HUES6 (cell line): ENCODE data around the gene IFITM1.
"Not testable (repeated sequence)": the region's sequence is repeated elsewhere in the genome, so short reads cannot be mapped to it uniquely, and the experiment has no call there.

Experiments
- H3K27ac ChIP-seq: 2 replicates; pipeline ENCODE4 v1.7.0; 2013; ENCODE audit warnings: low read depth, mild to moderate bottlenecking, low read length, inconsistent platforms
- H3K27me3 ChIP-seq: 2 replicates; pipeline ENCODE4 v1.6.1; 2013; ENCODE audit warnings: low read length; ENCODE audit not compliant: control insufficient read depth, insufficient read depth
- H3K36me3 ChIP-seq: 2 replicates; pipeline ENCODE4 v1.6.1; 2013; ENCODE audit warnings: low read length; ENCODE audit not compliant: control insufficient read depth, insufficient read depth
- H3K4me1 ChIP-seq: 2 replicates; pipeline ENCODE4 v1.6.1; 2013; ENCODE audit warnings: low read length; ENCODE audit not compliant: control insufficient read depth, insufficient read depth
- H3K4me3 ChIP-seq: 2 replicates; pipeline ENCODE4 v1.5.1; 2013; ENCODE audit warnings: low read depth, low read length
- H3K9ac ChIP-seq: one replicate; pipeline ENCODE4 v1.6.1; 2013; ENCODE audit warnings: mild to moderate bottlenecking, low read length
- H3K9me3 ChIP-seq: 2 replicates; pipeline ENCODE4 v1.6.1; 2013; ENCODE audit warnings: low read depth, low read length; ENCODE audit not compliant: control insufficient read depth, insufficient read depth

Gene IFITM1

GRCh38 chr11:346529-346928 lies 32.7 kb downstream of the IFITM1 start:
- Histone ChIP-seq H3K27ac (no peak overlapping the region), H3K4me3 (no peak overlapping the region), H3K4me1 (peaks cover 27% of the 10 kb centered on the region), H3K36me3 (no peaks in the 10 kb centered on the region), H3K9ac (no peak overlapping the region), H3K9me3 (peaks cover 4% of the 10 kb centered on the region; the same call in 1 of the 2 replicates), H3K27me3 (no peaks in the 10 kb centered on the region)

GRCh38 chr11:349270-349954 lies 35.6 kb downstream of the IFITM1 start:
- not testable (repeated sequence) for H3K27ac ChIP-seq
- Histone ChIP-seq H3K9ac (peak overlapping the region; percentile 6), H3K4me1 (peaks cover 23% of the 10 kb centered on the region)

GRCh38 chr11:350033-350722 lies 36.3 kb downstream of the IFITM1 start:
- H3K36me3 ChIP-seq, H3K4me3 ChIP-seq, H3K27me3 ChIP-seq, H3K27ac ChIP-seq, H3K9me3 ChIP-seq: not testable (repeated sequence)
- Histone ChIP-seq H3K4me1 (peaks cover 25% of the 10 kb centered on the region), H3K9ac (peak overlapping the region; percentile 64)

More at GRCh38 chr11:349270-349954, 35.6 kb downstream of the IFITM1 start:
- H3K36me3 ChIP-seq, H3K27me3 ChIP-seq, H3K4me3 ChIP-seq, H3K9me3 ChIP-seq: not testable (repeated sequence)

GRCh38 chr11:350723-351255 lies 36.9 kb downstream of the IFITM1 start:
- no peak overlapping the region for H3K4me3 ChIP-seq
- H3K4me1 ChIP-seq: peaks cover 31% of the 10 kb centered on the region
- H3K9me3 ChIP-seq: no peaks in the 10 kb centered on the region
- peak overlapping the region; percentile 64 for H3K9ac ChIP-seq
- no peak overlapping the region for H3K27ac ChIP-seq
- H3K27me3 ChIP-seq: no peaks in the 10 kb centered on the region
- no peaks in the 10 kb centered on the region for H3K36me3 ChIP-seq

GRCh38 chr11:351411-351810 lies 37.6 kb downstream of the IFITM1 start:
- Histone ChIP-seq H3K4me3 (no peak overlapping the region), H3K9ac (no peak overlapping the region), H3K36me3 (no peaks in the 10 kb centered on the region), H3K4me1 (peaks cover 31% of the 10 kb centered on the region), H3K27me3 (no peaks in the 10 kb centered on the region), H3K27ac (no peak overlapping the region), H3K9me3 (peaks cover 1% of the 10 kb centered on the region; the same call in 1 of the 2 replicates)

GRCh38 chr11:352456-353031 lies 38.7 kb downstream of the IFITM1 start:
- H3K27me3 ChIP-seq: no peaks in the 10 kb centered on the region
- H3K9ac ChIP-seq: no peak overlapping the region
- peaks cover 31% of the 10 kb centered on the region for H3K4me1 ChIP-seq
- no peak overlapping the region for H3K27ac ChIP-seq
- peaks cover 11% of the 10 kb centered on the region; the same call in 1 of the 2 replicates for H3K9me3 ChIP-seq
- no peaks in the 10 kb centered on the region for H3K36me3 ChIP-seq
- no peak overlapping the region for H3K4me3 ChIP-seq

GRCh38 chr11:353179-353873 lies 39.5 kb downstream of the IFITM1 start:
- H3K36me3 ChIP-seq: no peaks in the 10 kb centered on the region
- H3K4me1 ChIP-seq: peaks cover 31% of the 10 kb centered on the region
- H3K27ac ChIP-seq: no peak overlapping the region; the same call in 1 of the 2 replicates
- no peak overlapping the region for H3K4me3 ChIP-seq
- no peak overlapping the region for H3K9ac ChIP-seq
- no peaks in the 10 kb centered on the region for H3K27me3 ChIP-seq
- peaks cover 11% of the 10 kb centered on the region; the same call in 1 of the 2 replicates for H3K9me3 ChIP-seq

- Histone ChIP-seq H3K36me3 (no peaks in the 10 kb centered on the region), H3K9ac (peak overlapping the region; percentile 98), H3K9me3 (peaks cover 18% of the 10 kb centered on the region), H3K27me3 (no peaks in the 10 kb centered on the region), H3K4me1 (peaks cover 21% of the 10 kb centered on the region), H3K27ac (peak overlapping the region; percentile 100), H3K4me3 (peak overlapping the region; percentile 57)
Measured at GRCh38 chr11:355581-356458, 42.0 kb downstream of the IFITM1 start.

GRCh38 chr11:356610-357009 lies 42.8 kb downstream of the IFITM1 start:
- Histone ChIP-seq H3K27me3 (no peaks in the 10 kb centered on the region), H3K9ac (no peak overlapping the region), H3K4me3 (no peak overlapping the region), H3K36me3 (no peaks in the 10 kb centered on the region), H3K9me3 (peaks cover 22% of the 10 kb centered on the region), H3K4me1 (peaks cover 15% of the 10 kb centered on the region), H3K27ac (no peak overlapping the region)

- Histone ChIP-seq H3K9me3 (peaks cover 22% of the 10 kb centered on the region), H3K9ac (no peak overlapping the region), H3K27ac (no peak overlapping the region), H3K36me3 (no peaks in the 10 kb centered on the region), H3K27me3 (no peaks in the 10 kb centered on the region), H3K4me3 (no peak overlapping the region), H3K4me1 (peaks cover 15% of the 10 kb centered on the region)
Measured at GRCh38 chr11:357582-357981, 43.7 kb downstream of the IFITM1 start.
